ENCODE measurements around the gene MT4. TPM values are rescaled to one million over a fixed set of nuclear protein-coding genes. Genes with fewer than 3 reads are reported as not detected.

MT4 gene
- total and polyA plus RNA-seq, 11 donors, result not detected

GRCh38 chr16:56549744-56550385 is 15.0 kb upstream of the MT4 start:
- DNase-seq (no peak), ATAC-seq (no peak)
- H3K4me3 ChIP-seq, result no peak overlapping the region
- intact Hi-C loops (cut with DNase I), result no loop called here
- H3K36me3 ChIP-seq, result no peaks in the 10 kb centered on the region
- TF ChIP-seq CTCF (IDR thresholded peaks at IDR 0.05) (no peak), POLR2A (IDR thresholded peaks at IDR 0.05) (no peak)
- 87 to 92% (median 90%) methylated on average over 5 of the region's 5 CpGs for WGBS, 4 donors
- no peaks in the 10 kb centered on the region for H3K9me3 ChIP-seq
- peaks cover 0 to 2% (median 0%) of the 10 kb centered on the region in 9 donors for H3K27me3 ChIP-seq
- H3K4me1 ChIP-seq, result peaks cover 2 to 13% (median 8%) of the 10 kb centered on the region in 12 donors
- H3K27ac ChIP-seq, result no peak overlapping the region

- ATAC-seq, result peak; percentile 75 to 89 (median 81)
- DNase-seq, result peak in 3 of 5 donors; percentile 18 to 34 (median 20)
- TF ChIP-seq POLR2A (IDR thresholded peaks at IDR 0.05), result no peak
- no peak for TF ChIP-seq CTCF (IDR thresholded peaks at IDR 0.05)
- Histone ChIP-seq H3K36me3 (no peaks in the 10 kb centered on the region), H3K4me1 (peaks cover 2 to 13% (median 8%) of the 10 kb centered on the region in 12 donors), H3K9me3 (no peaks in the 10 kb centered on the region), H3K27ac (peak overlapping the region in 4 of 12 donors; percentile 9 to 61 (median 18)), H3K4me3 (no peak overlapping the region), H3K27me3 (peaks cover 0 to 10% (median 0%) of the 10 kb centered on the region in 9 donors)
- 30 to 32% (median 31%) methylated on average over 11 of the region's 11 CpGs for WGBS, 4 donors
- intact Hi-C loops (cut with DNase I), result no loop called here
These were observed 12.8 kb upstream of the MT4 start for GRCh38 chr16:56551796-56552738.

GRCh38 chr16:56554441-56554840 is 10.4 kb upstream of the MT4 start:
- no peak overlapping the region for H3K27ac ChIP-seq
- no peak for ATAC-seq
- H3K27me3 ChIP-seq, result peaks cover 0 to 10% (median 0%) of the 10 kb centered on the region in 9 donors
- H3K4me1 ChIP-seq, result peaks cover 0 to 13% (median 8%) of the 10 kb centered on the region in 12 donors
- 87 to 96% (median 92%) methylated on average over 10 of the region's 10 CpGs for whole genome bisulfite sequencing, 4 donors
- intact Hi-C loops (cut with DNase I), result no loop called here
- no peaks in the 10 kb centered on the region for H3K36me3 ChIP-seq
- DNase-seq, result no peak
- H3K9me3 ChIP-seq, result no peaks in the 10 kb centered on the region
- TF ChIP-seq CTCF (IDR thresholded peaks at IDR 0.05), result no peak
- TF ChIP-seq POLR2A (IDR thresholded peaks at IDR 0.05), result no peak
- no peak overlapping the region for H3K4me3 ChIP-seq

Measured in heart left ventricle (tissue), 16 donors.